ENCODE data around the gene KIF5B.

The KIF5B gene

DNA sequence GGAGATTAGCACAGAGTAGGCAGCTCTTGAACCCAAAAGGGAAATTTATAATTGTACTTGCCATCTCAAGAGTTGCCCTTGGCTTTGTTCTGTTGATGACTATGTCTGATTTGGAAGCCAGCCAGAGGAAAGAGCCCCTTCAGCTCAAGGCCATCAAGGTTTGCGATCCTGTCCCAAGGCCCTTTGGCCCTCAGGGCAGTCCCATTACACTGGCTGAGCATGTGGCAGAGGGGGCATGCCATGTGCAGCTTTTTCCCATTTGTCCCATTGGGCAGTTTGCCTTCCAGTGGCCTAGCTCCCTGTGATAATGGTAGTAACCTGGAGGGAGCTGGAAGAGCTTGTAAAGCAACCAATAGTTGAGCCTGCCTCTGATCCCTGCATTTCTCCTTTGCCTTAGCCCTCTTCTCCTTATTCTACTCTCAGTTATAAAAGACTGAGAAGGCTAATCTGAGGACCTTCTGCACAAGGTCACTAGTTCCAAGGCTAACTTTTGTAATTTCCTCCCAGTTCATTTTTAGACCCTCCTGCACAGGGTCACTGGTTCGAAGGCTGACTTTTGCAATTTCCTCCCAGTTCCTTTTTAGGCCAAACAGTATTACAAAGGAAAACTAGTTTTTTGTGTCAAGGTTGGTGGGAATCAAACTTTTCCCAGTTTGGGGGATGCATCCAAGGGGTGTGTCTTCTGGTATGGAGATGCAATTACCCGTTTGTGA is 96.6 kb downstream of the KIF5B start:
- no peak for DNase-seq

Data from kidney glomerular epithelial cell (primary cell).